HEK293 (cell line): ENCODE results near the gene ACVR2A.

Source experiments
- CTCF ChIA-PET: fragments of 350-600 bp; formaldehyde crosslinking; extraction: SDS; loops from one replicate; lab custom pipeline; 2021; ENCODE audit warnings: antibody characterized with exemption; lab: Yijun Ruan, JAX
- POLR2A ChIA-PET: fragments of 300-600 bp; formaldehyde crosslinking; extraction: SDS; loops from one replicate; lab custom pipeline; 2020; ENCODE audit warnings: antibody characterized with exemption, inconsistent platforms; lab: Yijun Ruan, JAX
- H3K27ac ChIP-seq: fragments of 200-500 bp; sonication (Bioruptor generic); 2 replicates; pipeline ENCODE4 v1.5.1; 2014; ENCODE audit warnings: low read depth, low read length, control low read depth, inconsistent platforms; ENCODE audit errors: extremely low read depth
- H3K36me3 ChIP-seq, 2 experiments: fragments of 200-500 bp in 1 of 2; sonication (Bioruptor generic) in 1 of 2; 1 replicate in 1 of 2; 2 replicates in 1 of 2; pipeline ENCODE4 v1.5.1; 2014 to 2017; ENCODE audit warnings: inconsistent platforms in 2 of 2, low read length in 2 of 2; ENCODE audit not compliant: control insufficient read depth in 2 of 2, insufficient read depth in 1 of 2
- H3K4me1 ChIP-seq: fragments of 200-500 bp; sonication (Bioruptor generic); 2 replicates; pipeline ENCODE4 v1.5.1; 2014; ENCODE audit warnings: mild to moderate bottlenecking, low read length, inconsistent platforms; ENCODE audit not compliant: control insufficient read depth, insufficient read depth
- H3K4me3 ChIP-seq: 2 replicates; pipeline ENCODE4 v1.5.1; 2011; ENCODE audit warnings: low read depth, mild to moderate bottlenecking, control low read depth, low read length, moderate library complexity
- H3K9me3 ChIP-seq: fragments of 200-500 bp; sonication (Bioruptor generic); 2 replicates; pipeline ENCODE4 v1.5.1; 2014; ENCODE audit warnings: low read depth, low read length, inconsistent platforms; ENCODE audit not compliant: control insufficient read depth, insufficient read depth
- GLI2 ChIP-seq: fragments of 450-650 bp; formaldehyde crosslinking; IDR thresholded peaks from 2 replicates; pipeline ENCODE4; 2017; ENCODE audit warnings: missing biosample characterization, missing genetic modification characterization, low read depth, borderline replicate concordance
- GLI4 ChIP-seq: fragments of 450-650 bp; formaldehyde crosslinking; IDR thresholded peaks from 2 replicates; pipeline ENCODE4 v1.5.1; 2016; ENCODE audit warnings: missing biosample characterization, missing genetic modification characterization
- GLIS2 ChIP-seq: fragments of 450-650 bp; formaldehyde crosslinking; IDR thresholded peaks from 2 replicates; pipeline ENCODE4 v1.5.1; 2016; ENCODE audit warnings: missing biosample characterization, missing genetic modification characterization
- HOXA7 ChIP-seq: sonication (generic); formaldehyde crosslinking; IDR thresholded peaks from 2 replicates; pipeline ENCODE4 v1.8.1; 2022; ENCODE audit warnings: missing genetic modification reagents, borderline replicate concordance
- KLF10 ChIP-seq: fragments of 450-650 bp; IDR thresholded peaks from 2 replicates; pipeline ENCODE4 v1.5.1; 2018; ENCODE audit warnings: missing biosample characterization, mild to moderate bottlenecking, missing genetic modification characterization
- MEIS1 ChIP-seq: sonication (generic); formaldehyde crosslinking; IDR thresholded peaks from 2 replicates; pipeline ENCODE4 v1.8.1; 2022; ENCODE audit warnings: missing genetic modification reagents, mild to moderate bottlenecking, borderline replicate concordance
- OSR2 ChIP-seq: fragments of 450-650 bp; formaldehyde crosslinking; IDR thresholded peaks from 2 replicates; pipeline ENCODE4 v1.5.1; 2016; ENCODE audit warnings: missing biosample characterization, missing genetic modification characterization
- PRDM1 ChIP-seq: fragments of 450-650 bp; formaldehyde crosslinking; IDR thresholded peaks from 2 replicates; pipeline ENCODE4; 2016; ENCODE audit warnings: missing biosample characterization, missing genetic modification characterization
- SALL2 ChIP-seq: fragments of 450-650 bp; formaldehyde crosslinking; IDR thresholded peaks from 2 replicates; pipeline ENCODE4 v1.5.0; 2017; ENCODE audit warnings: missing biosample characterization, mild to moderate bottlenecking, missing genetic modification characterization, borderline replicate concordance
- SP3 ChIP-seq: fragments of 450-650 bp; formaldehyde crosslinking; IDR thresholded peaks from 2 replicates; pipeline ENCODE4 v1.5.1; 2016; ENCODE audit warnings: missing biosample characterization, missing genetic modification characterization
- YY2 ChIP-seq: fragments of 450-650 bp; formaldehyde crosslinking; IDR thresholded peaks from 2 replicates; pipeline ENCODE4 v1.5.1; 2016; ENCODE audit warnings: missing biosample characterization, missing genetic modification characterization
- ZIC2 ChIP-seq: fragments of 450-650 bp; formaldehyde crosslinking; IDR thresholded peaks from 2 replicates; pipeline ENCODE4 v1.5.1; 2016; ENCODE audit warnings: missing biosample characterization, missing genetic modification characterization
- ZNF132 ChIP-seq: fragments of 450-650 bp; formaldehyde crosslinking; IDR thresholded peaks from 2 replicates; pipeline ENCODE4 v1.5.1; 2017; ENCODE audit warnings: missing biosample characterization, missing genetic modification characterization, borderline replicate concordance
- ZNF221 ChIP-seq: fragments of 450-650 bp; formaldehyde crosslinking; IDR thresholded peaks from 2 replicates; pipeline ENCODE4 v1.5.1; 2017; ENCODE audit warnings: missing biosample characterization, missing genetic modification characterization, borderline replicate concordance
- ZNF302 ChIP-seq: fragments of 450-650 bp; formaldehyde crosslinking; IDR thresholded peaks from 2 replicates; pipeline ENCODE4 v1.5.1; 2016; ENCODE audit warnings: missing biosample characterization, missing genetic modification characterization, low read depth
- ZNF394 ChIP-seq: fragments of 450-650 bp; formaldehyde crosslinking; IDR thresholded peaks from 2 replicates; pipeline ENCODE4 v1.5.1; 2016; ENCODE audit warnings: missing biosample characterization, missing genetic modification characterization, mild to moderate bottlenecking, moderate library complexity, borderline replicate concordance
- ZNF510 ChIP-seq: fragments of 450-650 bp; formaldehyde crosslinking; IDR thresholded peaks from 2 replicates; pipeline ENCODE4 v1.5.1; 2018; ENCODE audit warnings: mild to moderate bottlenecking, missing genetic modification characterization, missing biosample characterization; ENCODE audit not compliant: insufficient replicate concordance
- ZNF621 ChIP-seq: fragments of 450-650 bp; formaldehyde crosslinking; IDR thresholded peaks from 2 replicates; pipeline ENCODE4 v1.5.1; 2017; ENCODE audit warnings: missing biosample characterization, missing genetic modification characterization
- ZNF624 ChIP-seq: fragments of 450-650 bp; formaldehyde crosslinking; IDR thresholded peaks from 2 replicates; pipeline ENCODE4 v1.5.1; 2017; ENCODE audit warnings: missing biosample characterization, missing genetic modification characterization
- ZNF747 ChIP-seq: fragments of 450-650 bp; formaldehyde crosslinking; IDR thresholded peaks from 2 replicates; pipeline ENCODE4 v1.5.1; 2016; ENCODE audit warnings: missing biosample characterization, missing genetic modification characterization
- ZNF791 ChIP-seq: fragments of 450-650 bp; formaldehyde crosslinking; IDR thresholded peaks from 2 replicates; pipeline ENCODE4 v1.5.1; 2016; ENCODE audit warnings: missing biosample characterization, missing genetic modification characterization
- TF ChIP-seq, protein P1 (sequence below): fragments of 450-650 bp; formaldehyde crosslinking; IDR thresholded peaks from 2 replicates; pipeline ENCODE4 v1.5.1; 2016; ENCODE audit warnings: missing biosample characterization, missing genetic modification characterization
- TF ChIP-seq, protein P2 (sequence below): fragments of 450-650 bp; formaldehyde crosslinking; IDR thresholded peaks from 2 replicates; pipeline ENCODE4 v1.5.1; 2016; ENCODE audit warnings: missing biosample characterization, missing genetic modification characterization
- TF ChIP-seq, protein P3 (sequence below): fragments of 450-650 bp; formaldehyde crosslinking; IDR thresholded peaks from 2 replicates; pipeline ENCODE4 v1.5.1; 2017; ENCODE audit warnings: missing biosample characterization, missing genetic modification characterization

ACVR2A gene

DNA sequence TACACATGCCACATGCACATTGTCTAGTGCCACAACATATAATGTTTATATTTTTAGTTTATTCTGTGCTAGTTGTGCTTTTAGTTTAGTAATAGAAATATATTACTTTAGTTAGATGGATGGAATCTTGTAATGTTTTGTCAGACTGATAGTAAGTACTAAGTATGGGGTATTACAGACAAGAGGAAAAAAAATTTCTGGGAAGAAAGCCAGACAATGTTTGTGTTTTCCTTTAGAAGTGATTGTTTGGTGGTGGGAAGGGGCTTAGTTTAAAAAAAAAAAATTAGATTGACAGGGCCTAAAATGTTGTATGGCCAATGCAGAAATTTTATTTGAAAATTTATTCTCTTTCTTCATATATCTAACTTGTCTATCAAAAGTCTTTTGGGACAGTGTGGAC lies 37.8 kb downstream of the ACVR2A start:
- ChIA-PET POLR2A (no interaction called here), CTCF (no interaction called here)
- TF ChIP-seq ZNF621 (tag by site-specific recombination) (no peak), SP3 (tag by site-specific recombination) (no peak), PRDM1 (no peak), ZNF302 (tag by site-specific recombination) (no peak), YY2 (tag by site-specific recombination) (no peak), ZNF791 (tag by site-specific recombination) (no peak), ZNF221 (tag by site-specific recombination) (no peak), GLI4 (tag by site-specific recombination) (no peak), HOXA7 (CRISPR knock-in tag) (no peak), OSR2 (tag by site-specific recombination) (no peak), ZNF132 (no peak), ZNF624 (tag by site-specific recombination) (no peak), ZNF394 (tag by site-specific recombination) (no peak)
- TF ChIP-seq, protein P1, sequence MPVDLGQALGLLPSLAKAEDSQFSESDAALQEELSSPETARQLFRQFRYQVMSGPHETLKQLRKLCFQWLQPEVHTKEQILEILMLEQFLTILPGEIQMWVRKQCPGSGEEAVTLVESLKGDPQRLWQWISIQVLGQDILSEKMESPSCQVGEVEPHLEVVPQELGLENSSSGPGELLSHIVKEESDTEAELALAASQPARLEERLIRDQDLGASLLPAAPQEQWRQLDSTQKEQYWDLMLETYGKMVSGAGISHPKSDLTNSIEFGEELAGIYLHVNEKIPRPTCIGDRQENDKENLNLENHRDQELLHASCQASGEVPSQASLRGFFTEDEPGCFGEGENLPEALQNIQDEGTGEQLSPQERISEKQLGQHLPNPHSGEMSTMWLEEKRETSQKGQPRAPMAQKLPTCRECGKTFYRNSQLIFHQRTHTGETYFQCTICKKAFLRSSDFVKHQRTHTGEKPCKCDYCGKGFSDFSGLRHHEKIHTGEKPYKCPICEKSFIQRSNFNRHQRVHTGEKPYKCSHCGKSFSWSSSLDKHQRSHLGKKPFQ (tag by site-specific recombination) = no peak
- TF ChIP-seq, protein P2, sequence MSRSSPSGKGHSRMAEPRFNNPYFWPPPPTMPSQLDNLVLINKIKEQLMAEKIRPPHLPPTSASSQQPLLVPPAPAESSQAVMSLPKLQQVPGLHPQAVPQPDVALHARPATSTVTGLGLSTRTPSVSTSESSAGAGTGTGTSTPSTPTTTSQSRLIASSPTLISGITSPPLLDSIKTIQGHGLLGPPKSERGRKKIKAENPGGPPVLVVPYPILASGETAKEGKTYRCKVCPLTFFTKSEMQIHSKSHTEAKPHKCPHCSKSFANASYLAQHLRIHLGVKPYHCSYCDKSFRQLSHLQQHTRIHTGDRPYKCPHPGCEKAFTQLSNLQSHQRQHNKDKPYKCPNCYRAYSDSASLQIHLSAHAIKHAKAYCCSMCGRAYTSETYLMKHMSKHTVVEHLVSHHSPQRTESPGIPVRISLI (tag by site-specific recombination) = no peak
- Histone ChIP-seq H3K9me3 (no peaks in the 10 kb centered on the region), H3K27ac (no peak overlapping the region), H3K4me3 (no peak overlapping the region), H3K4me1 (peaks cover 37% of the 10 kb centered on the region), H3K36me3 (no peaks in the 10 kb centered on the region)

DNA sequence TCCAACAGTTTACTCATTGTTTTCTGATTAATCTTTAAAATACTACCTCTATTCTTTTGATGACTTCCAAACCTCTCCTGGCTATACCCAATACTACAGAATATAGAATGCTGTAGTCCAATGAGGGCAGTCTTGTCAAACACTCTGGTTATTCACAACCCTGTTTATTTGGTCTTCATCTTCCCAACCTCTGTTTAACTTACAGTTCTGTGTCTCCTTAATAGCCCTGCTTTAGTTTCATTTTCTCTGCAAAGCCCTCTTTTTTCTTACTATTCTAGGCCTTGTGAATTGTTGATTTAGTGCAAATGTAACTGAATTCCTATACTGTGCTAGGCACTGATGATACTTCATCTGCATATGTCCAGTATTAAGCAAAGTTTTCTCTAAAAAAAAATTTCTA lies 40.0 kb downstream of the ACVR2A start:
- POLR2A ChIA-PET = no interaction called here

DNA sequence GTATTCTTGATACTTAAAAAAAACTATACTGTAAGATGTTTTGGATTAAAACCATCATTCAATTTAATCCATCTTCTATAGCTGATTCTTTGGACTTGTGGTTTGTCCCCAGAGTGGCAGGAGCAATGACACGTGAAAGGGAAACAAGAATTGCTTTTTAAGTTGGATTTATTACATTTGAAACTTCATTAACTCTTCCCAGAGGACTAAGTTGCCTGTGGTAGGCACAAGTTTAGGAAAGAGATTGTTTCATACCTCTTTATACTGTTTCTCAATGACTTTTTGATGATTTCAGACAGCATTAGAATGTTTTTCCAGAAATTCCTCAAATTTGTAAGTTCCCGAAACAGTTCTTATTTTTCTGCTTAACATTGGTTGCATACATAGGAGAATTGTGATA lies 41.3 kb downstream of the ACVR2A start:
- ChIA-PET POLR2A (no interaction called here), CTCF (no interaction called here)
- no peaks in the 10 kb centered on the region for H3K9me3 ChIP-seq
- no peak overlapping the region for H3K4me3 ChIP-seq
- H3K4me1 ChIP-seq = peaks cover 24% of the 10 kb centered on the region
- no peak overlapping the region for H3K27ac ChIP-seq
- TF ChIP-seq OSR2 (tag by site-specific recombination) = 0 out of 2 replicates have a peak, but pooled peaks have one; percentile 16
- TF ChIP-seq MEIS1 (CRISPR knock-in tag) = no peak
- TF ChIP-seq ZIC2 (tag by site-specific recombination) = no peak
- no peak for TF ChIP-seq SALL2
- TF ChIP-seq, protein P3, sequence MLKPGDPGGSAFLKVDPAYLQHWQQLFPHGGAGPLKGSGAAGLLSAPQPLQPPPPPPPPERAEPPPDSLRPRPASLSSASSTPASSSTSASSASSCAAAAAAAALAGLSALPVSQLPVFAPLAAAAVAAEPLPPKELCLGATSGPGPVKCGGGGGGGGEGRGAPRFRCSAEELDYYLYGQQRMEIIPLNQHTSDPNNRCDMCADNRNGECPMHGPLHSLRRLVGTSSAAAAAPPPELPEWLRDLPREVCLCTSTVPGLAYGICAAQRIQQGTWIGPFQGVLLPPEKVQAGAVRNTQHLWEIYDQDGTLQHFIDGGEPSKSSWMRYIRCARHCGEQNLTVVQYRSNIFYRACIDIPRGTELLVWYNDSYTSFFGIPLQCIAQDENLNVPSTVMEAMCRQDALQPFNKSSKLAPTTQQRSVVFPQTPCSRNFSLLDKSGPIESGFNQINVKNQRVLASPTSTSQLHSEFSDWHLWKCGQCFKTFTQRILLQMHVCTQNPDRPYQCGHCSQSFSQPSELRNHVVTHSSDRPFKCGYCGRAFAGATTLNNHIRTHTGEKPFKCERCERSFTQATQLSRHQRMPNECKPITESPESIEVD (tag by site-specific recombination) = peak; percentile 70
- TF ChIP-seq ZNF747 (tag by site-specific recombination) = no peak
- H3K36me3 ChIP-seq = no peaks in the 10 kb centered on the region

More for the DNA sequence above, 40.0 kb downstream of the ACVR2A start:
- TF ChIP-seq ZNF510 = no peak
- no peak for TF ChIP-seq GLIS2
- no peak for TF ChIP-seq GLI2 (tag by site-specific recombination)
- TF ChIP-seq, protein P3 (tag by site-specific recombination) = peak; percentile 33; the same call in 1 of the 2 replicates
- TF ChIP-seq KLF10 (tag by site-specific recombination) = no peak
- H3K4me3 ChIP-seq = no peak overlapping the region
- H3K36me3 ChIP-seq = no peaks in the 10 kb centered on the region
- CTCF ChIA-PET = interaction anchor here (0.7 kb wide), 1 partner anchor 493 kb away, joined by 4 read pairs; no protein-coding TSS in a partner anchor
- H3K27ac ChIP-seq = no peak overlapping the region
- no peaks in the 10 kb centered on the region for H3K9me3 ChIP-seq
- H3K4me1 ChIP-seq = peaks cover 29% of the 10 kb centered on the region
